Cerebellar cortex (tissue), 1 donor: ENCODE data around the gene PLK4.
"Not testable (repeated sequence)": the region's sequence is repeated elsewhere in the genome, so short reads cannot be mapped to it uniquely, and the experiment has no call there.

ENCODE experiments used
- DNase-seq: peaks from one replicate; pipeline ENCODE4 v3.0.0-alpha.2; 2015; ENCODE audit warnings: low spot score

Gene PLK4

DNA sequence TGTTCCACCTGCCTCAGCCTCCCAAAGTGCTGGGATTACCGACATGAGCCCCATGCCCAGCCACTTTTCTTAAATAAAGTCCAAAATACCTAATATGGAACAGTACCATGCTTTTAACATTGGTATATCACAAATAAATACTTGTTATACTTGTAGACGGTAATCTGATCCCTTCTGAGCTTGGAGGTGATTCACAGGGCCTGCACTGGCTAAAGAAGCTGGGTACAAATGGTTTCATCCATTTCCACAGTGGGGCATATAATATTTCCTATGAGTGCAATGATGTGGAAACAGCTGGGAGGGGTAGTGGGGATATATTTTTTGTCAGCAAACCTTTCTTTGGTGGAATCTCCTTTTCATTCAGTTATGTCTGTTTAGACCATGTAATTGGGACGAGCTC, 35.8 kb downstream of the PLK4 start:
- DNase-seq, result no peak

GRCh38 chr4:127917151-127917550, 36.5 kb downstream of the PLK4 start:
- DNase-seq, result no peak

DNA sequence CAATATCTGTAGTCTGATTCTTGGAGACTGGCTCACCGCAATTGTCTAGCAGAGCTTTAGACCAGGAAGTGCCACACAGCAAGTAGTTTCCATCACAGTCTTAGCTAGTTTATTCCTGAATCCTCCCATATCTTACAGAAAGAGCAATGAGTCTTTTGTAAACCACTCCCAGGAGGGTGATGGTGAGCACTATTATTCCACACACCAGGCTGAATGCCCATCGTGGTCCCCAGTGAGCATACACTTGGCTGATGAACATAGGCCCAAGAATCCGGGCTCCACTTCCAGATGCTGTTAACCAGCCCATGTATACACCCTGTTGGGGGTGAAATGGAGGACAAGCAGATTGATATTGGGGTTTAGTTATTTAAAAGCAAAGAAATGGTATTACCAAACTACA, 39.8 kb downstream of the PLK4 start:
- no peak for DNase-seq

DNA sequence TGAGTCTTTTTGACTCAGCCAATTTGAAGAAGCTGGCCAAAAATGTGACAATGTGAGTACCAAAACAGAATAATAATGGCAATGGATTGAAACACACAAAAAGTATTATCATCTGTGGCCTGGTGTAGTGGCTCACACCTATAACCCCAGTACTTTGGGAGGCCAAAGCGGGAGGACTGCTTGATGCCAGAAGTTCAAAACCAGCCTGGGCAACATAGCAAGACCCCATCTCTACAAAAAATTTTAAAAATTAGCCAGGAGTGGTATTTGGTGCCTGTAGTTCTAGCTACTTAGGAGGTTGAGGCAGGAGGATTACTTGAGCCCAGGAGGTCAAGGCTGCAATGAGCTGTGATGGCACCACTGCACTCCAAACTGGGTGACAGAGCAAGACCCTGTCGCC, 41.5 kb downstream of the PLK4 start:
- DNase-seq, result no peak

GRCh38 chr4:127925720-127926119, 45.0 kb downstream of the PLK4 start:
- not testable (repeated sequence) for DNase-seq

DNA sequence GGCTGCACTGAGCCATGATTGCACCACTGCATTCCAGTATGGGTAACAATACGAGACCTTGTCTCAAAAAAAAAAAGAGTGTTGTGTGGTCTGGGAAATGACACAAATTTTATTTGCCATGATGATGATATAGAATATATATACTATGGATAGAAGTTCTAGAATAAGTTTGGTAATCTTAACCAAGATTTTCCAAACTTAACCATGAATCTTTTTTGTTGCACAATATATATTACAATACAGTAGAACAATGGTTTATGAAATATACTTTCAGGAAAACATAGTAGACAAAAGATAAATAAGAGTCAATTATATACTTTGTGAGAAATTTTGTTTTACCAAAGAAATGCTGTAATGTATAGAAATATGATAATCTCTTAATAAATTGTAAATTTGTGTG, 49.5 kb downstream of the PLK4 start:
- DNase-seq, result no peak

GRCh38 chr4:127931836-127932235, 51.1 kb downstream of the PLK4 start:
- DNase-seq, result not testable (repeated sequence)

- DNase-seq, result no peak
Observed at GRCh38 chr4:127936974-127937373, 56.3 kb downstream of the PLK4 start.
